NCI-H2081 treated with DMSO at 0.1 percent for 48 hours (cell line): ENCODE results near the gene MAPK10.
"Not testable (repeated sequence)": the region's sequence is repeated elsewhere in the genome, so short reads cannot be mapped to it uniquely, and the experiment has no call there.

Experiments
- DNase-seq: peaks from one replicate; lab custom pipeline; 2025; lab: John Stamatoyannopoulos, UW

MAPK10 gene

GRCh38 chr4:86106475-86106874 is 253.4 kb downstream of the MAPK10 start:
- no peak for DNase-seq

DNA sequence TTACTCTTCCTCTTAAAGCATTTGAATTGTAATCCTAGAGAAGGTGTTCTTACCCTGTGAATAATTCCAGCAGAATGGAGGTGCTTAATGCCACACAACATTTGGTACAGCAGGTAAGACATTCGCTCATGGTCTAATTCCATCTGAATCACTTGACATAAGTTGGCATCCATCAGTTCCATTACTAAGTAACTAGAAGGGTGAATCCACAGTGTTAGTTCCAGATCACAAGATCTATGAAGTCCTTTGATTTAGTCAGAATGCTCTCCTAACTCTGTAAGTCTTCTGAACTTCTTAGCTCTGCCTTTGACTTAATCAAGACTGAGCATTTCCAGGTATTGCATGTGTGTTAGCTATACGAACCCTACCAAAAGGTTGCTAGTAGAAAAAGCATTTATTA is 258.0 kb downstream of the MAPK10 start:
- no peak for DNase-seq

DNA sequence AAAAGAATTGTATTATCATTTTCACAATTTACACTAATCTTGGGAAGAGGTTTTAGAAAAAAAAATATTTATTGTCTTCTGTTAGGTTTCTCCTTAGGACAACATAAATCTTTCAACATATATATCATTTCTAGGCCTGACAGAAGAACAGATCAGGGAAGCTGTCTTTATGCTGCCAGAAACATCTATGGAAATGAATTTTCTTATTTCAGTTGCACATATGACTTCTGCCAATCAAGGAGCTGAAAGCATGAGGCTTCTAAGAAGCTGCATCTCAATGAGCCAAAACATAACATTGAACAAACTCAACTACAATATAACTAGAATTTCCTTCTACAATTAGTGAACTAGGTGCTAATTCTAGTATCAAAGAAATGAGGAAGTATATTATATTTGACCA is 258.4 kb downstream of the MAPK10 start:
- DNase-seq = no peak

DNA sequence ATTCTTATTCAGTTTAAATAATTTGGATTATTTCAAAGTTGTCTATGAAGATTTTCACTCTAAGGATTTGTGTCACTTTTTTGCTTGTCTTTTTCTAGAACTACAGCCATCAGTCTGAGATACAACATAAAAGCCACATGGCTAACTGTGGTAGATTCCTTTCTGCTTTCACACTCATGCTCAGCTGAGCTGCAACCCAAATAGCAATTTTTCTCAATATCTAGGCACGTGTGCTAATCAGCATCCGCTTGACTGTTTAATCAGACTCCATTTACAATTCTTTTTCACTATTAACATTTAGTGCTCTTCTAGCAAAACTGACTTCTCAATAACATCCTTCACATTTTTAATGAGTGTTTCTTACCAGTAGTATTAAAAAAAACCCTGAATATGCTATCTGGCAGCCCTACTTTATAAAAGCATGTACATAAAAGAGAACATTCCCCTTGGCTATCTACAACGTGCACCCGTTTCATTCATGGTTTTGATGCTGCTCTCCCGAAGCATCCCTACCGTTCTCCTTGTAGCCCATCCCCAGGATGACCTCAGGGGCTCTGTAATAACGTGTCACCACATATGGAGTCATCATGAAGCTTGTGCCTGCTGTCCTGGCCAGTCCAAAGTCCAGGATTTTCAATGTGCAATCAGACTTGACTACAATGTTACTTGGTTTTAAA is 259.2 kb downstream of the MAPK10 start:
- DNase-seq = no peak

- DNase-seq = no peak
These were observed 260.5 kb downstream of the MAPK10 start for GRCh38 chr4:86099348-86099747.

GRCh38 chr4:86098691-86099090 is 261.2 kb downstream of the MAPK10 start:
- DNase-seq = no peak

- DNase-seq = no peak
These were observed 263.5 kb downstream of the MAPK10 start for GRCh38 chr4:86096373-86096772.

GRCh38 chr4:86092684-86093083 is 267.2 kb downstream of the MAPK10 start:
- no peak for DNase-seq

DNA sequence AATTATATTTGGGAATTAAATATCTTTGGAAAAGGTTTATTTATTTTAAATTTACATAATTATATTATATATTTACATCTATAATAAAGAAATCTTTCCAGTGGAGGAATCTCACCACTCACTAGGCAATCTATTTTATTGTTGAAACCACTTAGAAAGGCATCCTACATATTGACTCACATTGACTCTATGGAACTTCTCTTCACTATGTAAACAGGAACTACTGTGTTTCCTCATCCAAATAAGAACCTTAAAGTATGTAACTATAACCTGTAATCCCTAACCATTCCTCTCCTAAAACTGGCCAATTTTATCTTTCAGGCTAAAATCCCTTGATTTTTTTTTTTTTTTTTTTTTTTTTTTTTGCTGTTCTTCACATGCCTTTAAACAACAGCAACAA is 268.7 kb downstream of the MAPK10 start:
- DNase-seq = no peak

- no peak for DNase-seq
These were observed 270.0 kb downstream of the MAPK10 start for GRCh38 chr4:86089781-86090323.

- DNase-seq = no peak
These were observed 270.8 kb downstream of the MAPK10 start for GRCh38 chr4:86089053-86089452.

DNA sequence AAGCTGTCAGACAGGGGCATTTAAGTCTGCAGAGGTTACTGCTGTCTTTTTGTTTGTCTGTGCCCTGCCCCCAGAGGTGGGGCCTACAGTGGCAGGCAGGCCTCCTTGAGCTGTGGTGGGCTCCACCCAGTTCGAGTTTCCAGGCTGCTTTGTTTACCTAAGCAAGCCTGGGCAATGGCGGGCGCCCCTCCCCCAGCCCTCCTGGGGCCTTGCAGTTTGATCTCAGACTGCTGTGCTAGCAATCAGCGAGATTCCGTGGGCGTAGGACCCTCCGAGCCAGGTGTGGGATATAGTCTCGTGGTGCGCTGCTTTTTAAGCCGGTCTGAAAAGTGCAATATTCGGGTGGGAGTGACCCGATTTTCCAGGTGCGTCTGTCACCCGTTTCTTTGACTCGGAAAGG is 284.1 kb downstream of the MAPK10 start:
- not testable (repeated sequence) for DNase-seq

GRCh38 chr4:86060341-86060740 is 299.5 kb downstream of the MAPK10 start:
- DNase-seq = no peak

GRCh38 chr4:86058621-86059020 is 301.2 kb downstream of the MAPK10 start:
- DNase-seq = no peak

GRCh38 chr4:86055898-86056297 is 304.0 kb downstream of the MAPK10 start:
- no peak for DNase-seq

- DNase-seq = no peak
These were observed 305.4 kb downstream of the MAPK10 start for GRCh38 chr4:86054286-86055032.

GRCh38 chr4:86050496-86050895 is 309.4 kb downstream of the MAPK10 start:
- no peak for DNase-seq

- DNase-seq = no peak
These were observed 311.4 kb downstream of the MAPK10 start for GRCh38 chr4:86048426-86048825.

DNA sequence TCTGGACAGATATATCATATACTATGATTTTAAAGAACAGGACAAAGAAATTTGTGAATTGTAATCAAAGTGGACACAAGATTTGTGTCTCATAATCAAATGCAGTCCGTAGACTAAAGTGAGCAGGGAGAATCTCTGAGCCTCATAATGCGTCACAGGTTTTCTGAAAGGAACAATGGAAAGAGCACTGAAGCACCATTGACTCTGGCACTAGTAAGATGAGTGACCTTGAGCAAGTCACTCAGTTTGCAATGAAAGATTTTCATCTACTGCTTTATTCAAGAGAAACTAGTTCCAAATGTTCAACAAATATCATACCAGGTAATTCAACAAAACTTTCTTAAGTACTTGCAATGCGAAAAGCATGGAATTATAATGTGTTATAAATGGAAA is 315.3 kb downstream of the MAPK10 start:
- no peak for DNase-seq

DNA sequence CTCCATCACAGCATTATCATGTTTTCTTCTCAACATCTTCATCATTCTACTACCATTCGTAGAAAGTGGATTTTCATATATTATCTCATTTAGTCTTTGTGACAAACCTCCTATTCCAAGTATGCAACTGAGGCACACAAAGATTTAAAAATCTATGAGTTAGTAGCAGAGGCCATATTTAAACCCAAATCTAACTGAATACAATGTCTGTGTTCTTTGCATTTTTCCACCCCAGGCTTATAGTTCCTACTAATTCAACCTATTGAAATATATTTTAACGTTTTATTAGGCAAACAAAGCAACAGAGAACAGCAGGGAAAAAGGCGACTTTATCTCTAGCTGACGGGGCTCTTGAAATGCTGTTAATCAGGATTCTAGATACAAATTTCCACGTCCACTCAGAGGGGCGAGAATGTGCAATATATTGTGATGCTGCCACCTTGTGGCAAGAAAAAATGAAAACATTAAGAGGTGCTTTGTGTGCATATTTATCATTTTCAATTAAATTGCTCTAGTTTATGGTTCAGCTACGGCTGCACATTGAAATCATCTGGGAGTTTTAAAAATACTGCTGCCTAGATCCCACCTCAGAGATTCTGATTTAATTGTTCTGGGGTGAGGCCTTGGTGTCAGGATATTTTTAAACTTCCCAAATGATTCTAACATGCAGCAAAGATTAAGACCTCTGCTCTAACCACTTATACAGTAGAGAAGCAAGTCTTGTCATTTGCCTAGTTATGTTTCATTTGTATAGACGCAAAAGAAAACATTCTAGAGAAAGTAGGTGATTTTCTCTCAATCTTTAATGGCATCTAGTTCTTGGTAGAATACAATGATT is 315.9 kb downstream of the MAPK10 start:
- no peak for DNase-seq

DNA sequence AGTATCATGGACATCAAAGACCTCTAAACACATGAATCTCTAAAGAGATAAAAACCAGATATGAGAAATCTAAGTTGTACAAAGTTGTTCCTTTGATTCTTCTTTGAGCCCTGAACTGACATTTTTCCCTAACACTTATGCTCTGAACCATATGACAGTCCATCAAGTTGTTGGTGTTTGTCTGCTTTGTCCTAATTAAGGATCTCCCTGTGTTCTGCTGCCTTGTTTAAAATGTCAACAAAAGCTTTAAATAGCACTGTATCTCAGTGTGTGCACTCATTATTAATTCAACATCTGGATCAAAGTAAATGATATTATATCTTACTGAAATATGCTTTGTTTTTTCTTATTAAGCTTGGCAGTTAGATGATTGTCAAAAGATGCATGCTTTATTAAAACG is 321.8 kb downstream of the MAPK10 start:
- no peak for DNase-seq

GRCh38 chr4:86036736-86037135 is 323.1 kb downstream of the MAPK10 start:
- DNase-seq = no peak

- no peak for DNase-seq
These were observed 324.2 kb downstream of the MAPK10 start for GRCh38 chr4:86035688-86036087.
